Liver (tissue), 3 donors: ENCODE results near the gene UBE2C.

ENCODE experiments used
- CTCF ChIP-seq: fragments of 150-350 bp; IDR thresholded peaks from 2 replicates; pipeline ENCODE4 v1.5.1; 2017; ENCODE audit warnings: improper control_type of control experiment, low read depth, low read length; ENCODE audit not compliant: missing input control
- EGR1 ChIP-seq, 2 donors: IDR thresholded peaks; 2 replicates each; pipeline ENCODE4 v1.6.1; 2016 to 2018; ENCODE audit warnings: antibody characterized with exemption in 2 of 2, low read depth in 2 of 2
- FOXA1 ChIP-seq: IDR thresholded peaks from 2 replicates; pipeline ENCODE4 v1.6.1; 2016; ENCODE audit warnings: antibody characterized with exemption
- FOXA2 ChIP-seq: IDR thresholded peaks from 2 replicates; pipeline ENCODE4 v1.6.1; 2016; ENCODE audit warnings: antibody characterized with exemption
- GABPA ChIP-seq, 2 donors: IDR thresholded peaks in 1 of 2; conservative IDR thresholded peaks in 1 of 2; 2 replicates each; pipeline ENCODE4 v1.6.1; 2016; ENCODE audit warnings: antibody characterized with exemption in 2 of 2, mild to moderate bottlenecking in 1 of 2, moderate library complexity in 1 of 2
- HNF4A ChIP-seq, 2 donors: conservative IDR thresholded peaks; 2 replicates each; pipeline ENCODE4 v1.6.1; 2016; ENCODE audit warnings: antibody characterized with exemption in 2 of 2, mild to moderate bottlenecking in 2 of 2
- JUND ChIP-seq, 2 donors: IDR thresholded peaks; 2 replicates each; pipeline ENCODE4 v1.6.1; 2016; ENCODE audit warnings: antibody characterized with exemption in 2 of 2
- MAX ChIP-seq: IDR thresholded peaks from 2 replicates; pipeline ENCODE4 v1.6.1; 2016; ENCODE audit warnings: antibody characterized with exemption
- TAF1 ChIP-seq: conservative IDR thresholded peaks from 2 replicates; pipeline ENCODE4 v1.6.1; 2016; ENCODE audit warnings: antibody characterized with exemption, mild to moderate bottlenecking
- ZBTB33 ChIP-seq: IDR thresholded peaks from 2 replicates; pipeline ENCODE4 v1.6.1; 2016; ENCODE audit warnings: antibody characterized with exemption
- donor health status: healthy.
- donor health status: healthy.

GRCh38 chr20:45826381-45827019 lies 14.1 kb downstream of the UBE2C start:
- TF ChIP-seq JUND (IDR thresholded peaks at IDR 0.05) (no peak), GABPA (IDR thresholded peaks at IDR 0.05 in 1 of 2, conservative IDR thresholded peaks at IDR 0.05 in 1 of 2) (no peak), FOXA1 (no peak), MAX (no peak), CTCF (no peak), FOXA2 (no peak), ZBTB33 (no peak), TAF1 (no peak), EGR1 (IDR thresholded peaks at IDR 0.05; ENCODE audit: low read depth in 2 of 2) (no peak), HNF4A (conservative IDR thresholded peaks at IDR 0.05) (no peak)
